H1 (cell line): ENCODE data around the gene NRM. TPM values are rescaled to one million over a fixed set of nuclear protein-coding genes. Genes with fewer than 3 reads are reported as not detected.
A peak's percentile ranks its signal among the peaks of the same experiment; 100 is the strongest.

Experiments
- CTCF ChIA-PET: fragments of 300-600 bp; sonication (Branson Sonifier 250); formaldehyde crosslinking; loops from one replicate; lab custom pipeline; 2021; ENCODE audit not compliant: partially characterized antibody; lab: Charles Lee
- POLR2A ChIA-PET: fragments of 300-600 bp; sonication (Branson Sonifier 250); formaldehyde crosslinking; loops from one replicate; lab custom pipeline; 2021; ENCODE audit warnings: inconsistent platforms; ENCODE audit not compliant: partially characterized antibody; lab: Charles Lee
- DNase-seq, 2 experiments: peaks; one replicate each; pipeline versions ENCODE4 v3.0.0 to v3.0.0-alpha.2; 2010 to 2022; ENCODE audit warnings: low spot score in 2 of 2, low read depth in 1 of 2, mixed read lengths in 1 of 2
- FAIRE-seq: peaks from 2 replicates; lab custom pipeline; 2011; peaks lifted over from hg19 to GRCh38; lab: Jason Lieb, UNC
- H2AFZ ChIP-seq: 2 replicates; pipeline ENCODE4 v1.8.1; 2012; ENCODE audit warnings: low read length, inconsistent platforms
- H2AK5ac ChIP-seq: 2 replicates; pipeline ENCODE4 v1.6.1; 2013; ENCODE audit warnings: low read depth, low read length
- H2BK120ac ChIP-seq: replicated peaks from 2 replicates; pipeline ENCODE3; 2013; ENCODE audit warnings: low read depth, low read length, inconsistent platforms
- H2BK12ac ChIP-seq: 2 replicates; pipeline ENCODE4 v1.6.1; 2013; ENCODE audit warnings: low read depth, low read length
- H2BK15ac ChIP-seq: 2 replicates; pipeline ENCODE4 v1.6.1; 2013; ENCODE audit warnings: low read length
- H2BK20ac ChIP-seq: 2 replicates; pipeline ENCODE4 v1.6.1; 2013; ENCODE audit warnings: low read length
- H2BK5ac ChIP-seq: 2 replicates; pipeline ENCODE4 v1.6.1; 2013; ENCODE audit warnings: low read depth, low read length
- H3K14ac ChIP-seq: 2 replicates; pipeline ENCODE4 v1.6.1; 2013; ENCODE audit warnings: inconsistent platforms; ENCODE audit not compliant: insufficient read length
- H3K18ac ChIP-seq: 2 replicates; pipeline ENCODE4 v1.6.1; 2013; ENCODE audit warnings: low read length; ENCODE audit errors: extremely low read depth
- H3K23ac ChIP-seq: 2 replicates; pipeline ENCODE4 v1.6.1; 2013; ENCODE audit warnings: inconsistent platforms; ENCODE audit not compliant: insufficient read length
- H3K23me2 ChIP-seq: 2 replicates; pipeline ENCODE4 v1.6.1; 2013; ENCODE audit warnings: low read depth, low read length
- H3K27ac ChIP-seq: 2 replicates; pipeline ENCODE4 v1.6.1; 2011; ENCODE audit warnings: low read depth, low read length, inconsistent platforms
- H3K27me3 ChIP-seq, 4 experiments: replicated peaks in 1 of 4; 1 replicate in 1 of 4; 2 replicates in 3 of 4; pipeline versions ENCODE4 v1.6.1 to v1.8.1; 2011 to 2013; ENCODE audit warnings: low read length in 3 of 4, mild to moderate bottlenecking in 3 of 4, inconsistent platforms in 2 of 4, mixed read lengths in 2 of 4, moderate library complexity in 1 of 4; ENCODE audit not compliant: control insufficient read depth in 3 of 4, insufficient read depth in 3 of 4; ENCODE audit errors: extremely low read depth in 1 of 4
- H3K36me3 ChIP-seq, 4 experiments: 2 replicates each; pipeline versions ENCODE4 v1.6.1 to v1.8.1; 2011 to 2013; ENCODE audit warnings: mild to moderate bottlenecking in 4 of 4, low read length in 3 of 4, moderate library complexity in 2 of 4, control low read depth in 1 of 4, inconsistent platforms in 1 of 4; ENCODE audit not compliant: insufficient read depth in 4 of 4, control insufficient read depth in 2 of 4
- H3K4ac ChIP-seq: replicated peaks from 2 replicates; pipeline ENCODE3; 2013; ENCODE audit warnings: low read length, low read depth, mixed read lengths, inconsistent platforms; ENCODE audit not compliant: insufficient read length
- H3K4me1 ChIP-seq, 4 experiments: replicated peaks in 1 of 4; 1 replicate in 1 of 4; 2 replicates in 3 of 4; pipeline versions ENCODE4 v1.6.1 to v1.8.1; 2011 to 2013; ENCODE audit warnings: low read length in 3 of 4, inconsistent platforms in 2 of 4, mixed read lengths in 1 of 4; ENCODE audit not compliant: insufficient read depth in 4 of 4, control insufficient read depth in 3 of 4
- H3K4me2 ChIP-seq, 2 experiments: 2 replicates each; pipeline versions ENCODE4 v1.6.1 to v1.8.1; 2011 to 2013; ENCODE audit warnings: low read depth in 2 of 2, low read length in 2 of 2, control low read depth in 1 of 2, inconsistent platforms in 1 of 2, mild to moderate bottlenecking in 1 of 2; ENCODE audit not compliant: insufficient read depth in 1 of 2
- H3K4me3 ChIP-seq, 4 experiments: fragments of 200-600, 300-600 bp in 1 of 4; sonication (generic), shearing (Covaris generic), sonication (Bioruptor Twin) in 1 of 4; 2 replicates each; pipeline versions ENCODE4 v1.5.1 to v1.8.1; 2011 to 2016; ENCODE audit warnings: low read length in 4 of 4, low read depth in 3 of 4, control low read depth in 2 of 4, inconsistent platforms in 2 of 4, mild to moderate bottlenecking in 2 of 4, mixed read lengths in 1 of 4, moderate library complexity in 1 of 4; ENCODE audit not compliant: insufficient read depth in 2 of 4; ENCODE audit errors: extremely low read depth in 1 of 4
- H3K56ac ChIP-seq: replicated peaks from 2 replicates; pipeline ENCODE3; 2013; ENCODE audit warnings: low read depth, mild to moderate bottlenecking, mixed read lengths, low read length, inconsistent platforms; ENCODE audit not compliant: insufficient read length
- H3K79me1 ChIP-seq: 2 replicates; pipeline ENCODE4 v1.6.1; 2013; ENCODE audit warnings: low read depth, low read length, control low read depth
- H3K79me2 ChIP-seq, 2 experiments: 2 replicates each; pipeline versions ENCODE4 v1.6.1 to v1.8.1; 2012 to 2013; ENCODE audit warnings: low read length in 2 of 2, mild to moderate bottlenecking in 2 of 2, inconsistent platforms in 1 of 2; ENCODE audit not compliant: insufficient read depth in 2 of 2, control insufficient read depth in 1 of 2
- H3K9ac ChIP-seq, 4 experiments: replicated peaks in 1 of 4; 1 replicate in 1 of 4; 2 replicates in 3 of 4; pipeline versions ENCODE4 v1.6.1 to v1.8.1; 2011 to 2013; ENCODE audit warnings: low read depth in 3 of 4, low read length in 3 of 4, control low read depth in 2 of 4, mild to moderate bottlenecking in 2 of 4, moderate library complexity in 2 of 4, inconsistent platforms in 1 of 4; ENCODE audit errors: extremely low read depth in 1 of 4
- H3K9me3 ChIP-seq, 2 experiments: 2 replicates each; pipeline versions ENCODE4 v1.6.1 to v1.8.1; 2012 to 2013; ENCODE audit warnings: mild to moderate bottlenecking in 2 of 2, moderate library complexity in 2 of 2, control low read depth in 1 of 2, inconsistent platforms in 1 of 2, low read depth in 1 of 2, low read length in 1 of 2, mixed read lengths in 1 of 2; ENCODE audit not compliant: insufficient read depth in 2 of 2
- H4K20me1 ChIP-seq, 2 experiments: replicated peaks in 1 of 2; 2 replicates each; pipeline versions ENCODE3 to v1.8.1; 2011 to 2013; ENCODE audit warnings: inconsistent platforms in 2 of 2, low read length in 2 of 2, mild to moderate bottlenecking in 1 of 2; ENCODE audit not compliant: insufficient read depth in 2 of 2, control insufficient read depth in 1 of 2
- H4K5ac ChIP-seq: 2 replicates; pipeline ENCODE4 v1.6.1; 2013; ENCODE audit warnings: low read length, low read depth, mixed read lengths, inconsistent platforms; ENCODE audit not compliant: insufficient read length
- H4K8ac ChIP-seq: 2 replicates; pipeline ENCODE4 v1.8.0; 2013; ENCODE audit warnings: mild to moderate bottlenecking, moderate library complexity, low read length, inconsistent platforms; ENCODE audit not compliant: insufficient read depth; ENCODE audit errors: extremely low read depth
- H4K91ac ChIP-seq: replicated peaks from 2 replicates; pipeline ENCODE3; 2013; ENCODE audit warnings: low read length, mixed read lengths, inconsistent platforms; ENCODE audit not compliant: insufficient read length
- CHD1 ChIP-seq: IDR thresholded peaks from 2 replicates; pipeline ENCODE4 v1.6.1; 2012; ENCODE audit warnings: low read depth, low read length, improper control_type of control experiment
- HDAC6 ChIP-seq: IDR thresholded peaks from one replicate; pipeline ENCODE4 v1.7.1; 2012; ENCODE audit warnings: low read depth, mild to moderate bottlenecking, inconsistent platforms, low read length, moderate library complexity
- JUN ChIP-seq: IDR thresholded peaks from 2 replicates; pipeline ENCODE4 v1.6.1; 2011; ENCODE audit warnings: low read depth, mild to moderate bottlenecking, improper control_type of control experiment, low read length
- MAFK ChIP-seq: IDR thresholded peaks from 2 replicates; pipeline ENCODE4 v1.6.1; 2012; ENCODE audit warnings: low read depth, mild to moderate bottlenecking, improper control_type of control experiment, low read length
- POLR2A ChIP-seq, 2 experiments: IDR thresholded peaks; 1 replicate in 1 of 2; 2 replicates in 1 of 2; pipeline ENCODE4 v1.6.1; 2011; ENCODE audit warnings: low read depth in 2 of 2, low read length in 2 of 2, mild to moderate bottlenecking in 2 of 2; ENCODE audit errors: control extremely low read depth in 1 of 2
- RBBP5 ChIP-seq: IDR thresholded peaks from 2 replicates; pipeline ENCODE4 v1.7.1; 2012; ENCODE audit warnings: low read depth, mild to moderate bottlenecking, inconsistent platforms, low read length, moderate library complexity, borderline replicate concordance
- SP4 ChIP-seq: IDR thresholded peaks from 2 replicates; pipeline ENCODE4 v1.6.1; 2012; ENCODE audit warnings: low read length, inconsistent platforms
- SRF ChIP-seq: IDR thresholded peaks from 2 replicates; pipeline ENCODE4 v1.6.1; 2011; ENCODE audit warnings: mild to moderate bottlenecking, low read depth, low read length, moderate library complexity
- TAF1 ChIP-seq: IDR thresholded peaks from 2 replicates; pipeline ENCODE4 v1.6.1; 2011; ENCODE audit warnings: mild to moderate bottlenecking, low read depth, low read length
- TAF7 ChIP-seq: optimal IDR thresholded peaks from 2 replicates; pipeline ENCODE3; 2011; ENCODE audit warnings: low read depth, mild to moderate bottlenecking, inconsistent platforms, low read length, moderate library complexity, borderline replicate concordance
- YY1 ChIP-seq: IDR thresholded peaks from 2 replicates; pipeline ENCODE4 v1.6.1; 2011; ENCODE audit warnings: low read depth, mild to moderate bottlenecking, low read length
- WGBS, 2 experiments: shearing (Covaris generic) in 1 of 2; methylation state at CpG; one replicate each; pipeline versions ENCODE4 v1.1.6 to v1.1.7; 2013 to 2015; ENCODE audit warnings: low lambda C conversion rate in 2 of 2, mixed read lengths in 2 of 2, inconsistent platforms in 1 of 2, low coverage in 1 of 2, missing lambda C conversion rate in 1 of 2; ENCODE audit not compliant: insufficient replicate concordance in 2 of 2, insufficient coverage in 1 of 2, insufficient read length in 1 of 2; ENCODE audit errors: extremely low coverage in 1 of 2, missing lambda C conversion rate in 1 of 2; 5-methylcytosine and 5-hydroxymethylcytosine counted together
- polyA plus RNA-seq, 7 experiments: library from polyadenylated mRNA; depleted of rRNA in 3 of 7; stranded (reverse) in 5 of 7; unstranded in 2 of 7; fragments of >200 nt in 5 of 7; fragments of 200-250 nt in 2 of 7; gene quantifications; 1 replicate in 5 of 7; 2 replicates in 1 of 7; 4 replicates in 1 of 7; pipeline versions ENCODE4 v1.2.1 to v1.2.3, GENCODE V29; 2011 to 2013; ENCODE audit warnings: missing spikeins in 2 of 7, mixed read lengths in 2 of 7
- total RNA-seq: library from RNA; stranded (reverse); fragmentation: NEBNext Ultra II Directional; extraction: Animal tissue kit (Norgen Biotek cat#: 25700); gene quantifications from 2 replicates; pipeline ENCODE4 v1.2.1, GENCODE V29; 2021

The NRM gene
- total and polyA plus RNA-seq, 2 of the 8 experiments (the other 6 are each of a cell fraction or from before 2014, with no cell fraction given) = 27.3 to 50.4 TPM

GRCh38 chr6:30719791-30720737, 29.3 kb upstream of the NRM start, which contains the start of gene TUBB:
TSS of gene TUBB (plus strand) at chr6:30720352. CDS start at chr6:30720507, 155 bp downstream.
- Histone ChIP-seq H3K27ac (peak within 1 kb of the TSS; percentile 97), H2BK20ac (no peak within 1 kb of the TSS), H3K27me3 (no peaks in the 10 kb centered on the region), H3K36me3 (peaks cover 22 to 37% (median 29%) of the 10 kb centered on the region in 4 experiments), H3K9ac (peak within 1 kb of the TSS; percentile 92 to 98 (median 96)), H2BK5ac (peak within 1 kb of the TSS; percentile 91), H3K14ac (peak within 1 kb of the TSS; percentile 6), H3K23ac (no peak within 1 kb of the TSS), H2BK12ac (no peak within 1 kb of the TSS), H2AFZ (no peak within 1 kb of the TSS), H2BK120ac (peak within 1 kb of the TSS; percentile 68), H4K8ac (peak within 1 kb of the TSS; percentile 91), H3K79me2 (peaks cover 6 to 51% of the 10 kb centered on the region in 2 experiments), H4K20me1 (peaks cover 8 to 18% of the 10 kb centered on the region in 2 experiments), H2AK5ac (peak within 1 kb of the TSS; percentile 66; the same call in 1 of the 2 replicates), H3K4me1 (peaks cover 0 to 4% (median 1%) of the 10 kb centered on the region in 4 experiments; a peak in 6 of 7 replicates), H3K23me2 (peaks cover 13% of the 10 kb centered on the region), H3K56ac (peak within 1 kb of the TSS; percentile 91), H2BK15ac (no peak within 1 kb of the TSS), H3K18ac (peak within 1 kb of the TSS; percentile 68), H3K4ac (peak within 1 kb of the TSS; percentile 44), H3K4me2 (peak within 1 kb of the TSS; percentile 81 to 84), H3K9me3 (no peaks in the 10 kb centered on the region), H4K5ac (peak within 1 kb of the TSS; percentile 78), H3K79me1 (peaks cover under 1% of the 10 kb centered on the region; the same call in 1 of the 2 replicates), H3K4me3 (peak within 1 kb of the TSS; percentile 96 to 100 (median 96)), H4K91ac (peak within 1 kb of the TSS; percentile 97)
- FAIRE-seq (peak; percentile 68), DNase-seq (peak; percentile 95)
- 1% methylated on average over 20 of the region's 38 CpGs; no CpG with 5 or more reads in 1 of the 2 experiments for WGBS, 2 experiments
- CTCF ChIA-PET = interaction anchor here (1.1 to 8.2 kb wide), 7 partner anchors 12 to 123 kb away, joined by 3 to 61 read pairs (median 11); no protein-coding TSS in a partner anchor
- POLR2A ChIA-PET = interaction anchor here (0.8 to 35.9 kb wide), 18 partner anchors 16 to 367 kb away, joined by 3 to 732 read pairs (median 6); partner anchors contain the start of genes DDR1, DHX16, FLOT1 and IER3
- TF ChIP-seq JUN = no peak
- TF ChIP-seq RBBP5 = no peak
- peak; percentile 80 for TF ChIP-seq YY1
- no peak for TF ChIP-seq HDAC6
- TF ChIP-seq POLR2A (IDR thresholded peaks at IDR 0.05; ENCODE audit: control extremely low read depth in 1 of 2, low read depth in 2 of 2, low read length in 2 of 2) = peak; percentile 88 to 91
- no peak for TF ChIP-seq SRF
- peak; percentile 99 for TF ChIP-seq TAF7
- TF ChIP-seq MAFK = peak; percentile 61; the same call in 1 of the 2 replicates
- TF ChIP-seq CHD1 = peak; percentile 86
- TF ChIP-seq TAF1 = peak; percentile 98
- TF ChIP-seq SP4 = 0 out of 2 replicates have a peak, but pooled peaks have one; percentile 68
